Measurements from ENCODE around the gene ZNF549.

DNA sequence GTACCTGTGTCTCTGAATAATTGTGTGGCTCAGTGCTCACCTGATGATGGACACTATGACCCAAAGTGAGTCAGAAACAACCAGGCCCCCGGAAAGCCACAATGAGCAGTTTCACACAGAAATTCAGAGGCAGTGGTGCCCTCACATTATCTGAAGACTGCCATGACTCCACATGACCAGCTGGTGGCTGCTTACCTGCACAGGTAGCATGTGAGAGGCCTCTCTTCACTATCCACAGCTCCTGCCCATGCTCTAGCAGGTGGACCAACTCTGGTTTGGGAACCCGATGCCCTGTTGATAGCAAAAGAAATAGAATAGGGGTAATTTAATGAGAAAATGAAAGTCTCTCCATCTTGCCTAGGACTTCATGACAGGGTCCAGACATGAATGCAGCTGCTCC is 25.3 kb downstream of the ZNF549 start:
- TF ChIP-seq POLR2AphosphoS5 (IDR thresholded peaks at IDR 0.05) (no peak), EP300 (IDR thresholded peaks at IDR 0.05) (no peak), POLR2A (IDR thresholded peaks at IDR 0.05; ENCODE audit: low read depth) (no peak)
- TF ChIP-seq, protein P1, sequence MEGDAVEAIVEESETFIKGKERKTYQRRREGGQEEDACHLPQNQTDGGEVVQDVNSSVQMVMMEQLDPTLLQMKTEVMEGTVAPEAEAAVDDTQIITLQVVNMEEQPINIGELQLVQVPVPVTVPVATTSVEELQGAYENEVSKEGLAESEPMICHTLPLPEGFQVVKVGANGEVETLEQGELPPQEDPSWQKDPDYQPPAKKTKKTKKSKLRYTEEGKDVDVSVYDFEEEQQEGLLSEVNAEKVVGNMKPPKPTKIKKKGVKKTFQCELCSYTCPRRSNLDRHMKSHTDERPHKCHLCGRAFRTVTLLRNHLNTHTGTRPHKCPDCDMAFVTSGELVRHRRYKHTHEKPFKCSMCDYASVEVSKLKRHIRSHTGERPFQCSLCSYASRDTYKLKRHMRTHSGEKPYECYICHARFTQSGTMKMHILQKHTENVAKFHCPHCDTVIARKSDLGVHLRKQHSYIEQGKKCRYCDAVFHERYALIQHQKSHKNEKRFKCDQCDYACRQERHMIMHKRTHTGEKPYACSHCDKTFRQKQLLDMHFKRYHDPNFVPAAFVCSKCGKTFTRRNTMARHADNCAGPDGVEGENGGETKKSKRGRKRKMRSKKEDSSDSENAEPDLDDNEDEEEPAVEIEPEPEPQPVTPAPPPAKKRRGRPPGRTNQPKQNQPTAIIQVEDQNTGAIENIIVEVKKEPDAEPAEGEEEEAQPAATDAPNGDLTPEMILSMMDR (IDR thresholded peaks at IDR 0.05): no peak
